Measurements from ENCODE around the gene OR52W1. TPM values are rescaled to one million over a fixed set of nuclear protein-coding genes. Genes with fewer than 3 reads are reported as not detected.

OR52W1 gene
- total RNA-seq, 4 donors from 2014 or later = not detected

Other genes with a start within 250 kb of the OR52W1 start
- not detected for gene OR56A5, start 230.7 kb upstream of the OR52W1 start, total RNA-seq
- not detected for gene OR52L1, start 212.2 kb upstream of the OR52W1 start, total RNA-seq
- not detected for gene OR56A4, start 192.3 kb upstream of the OR52W1 start, total RNA-seq
- gene OR56A1, start 168.5 kb upstream of the OR52W1 start, total RNA-seq = not detected
- not detected for gene OR56B4, start 91.5 kb upstream of the OR52W1 start, total RNA-seq
- gene OR52B2, start 28.9 kb upstream of the OR52W1 start, total RNA-seq = not detected
- not detected for gene C11orf42, start 6.3 kb downstream of the OR52W1 start, total RNA-seq
- 10 to 100 TPM; 22.6 to 39.3 (median 30.1) TPM for gene FHIP1B, start 35.4 kb downstream of the OR52W1 start, total RNA-seq
- not detected for gene CNGA4, start 39.9 kb downstream of the OR52W1 start, total RNA-seq
- not detected for gene CCKBR, start 60.6 kb downstream of the OR52W1 start, total RNA-seq
- gene CAVIN3, start 121.3 kb downstream of the OR52W1 start, total RNA-seq = 100 to 1,000 TPM; 172 to 298 (median 264) TPM
- 10 to 100 TPM; 28.2 to 37.9 (median 30.8) TPM for gene SMPD1, start 191.2 kb downstream of the OR52W1 start, total RNA-seq
- 100 to 1,000 TPM in 2 of 4 donors, 10 to 100 TPM in 2; 63.1 to 166 (median 109) TPM for gene APBB1, start 219.9 kb downstream of the OR52W1 start, total RNA-seq
- gene HPX, start 241.8 kb downstream of the OR52W1 start, total RNA-seq = 1 to 10 TPM in 1 of 4 donors, under 1 TPM in 3; 0.50 to 1.2 (median 0.69) TPM

Data from esophagus muscularis mucosa (tissue), 4 donors.